Stimulated activated effector memory CD8-positive, alpha-beta T cell treated with anti-CD3 and anti-CD28 coated beads, Interleukin-12 subunit alpha, Interleukin-12 subunit beta, amount 100 ng/mL, for 72 hours (primary cell): ENCODE measurements around the gene IL10RA.
"Not testable (repeated sequence)": the region's sequence is repeated elsewhere in the genome, so short reads cannot be mapped to it uniquely, and the experiment has no call there.

Source experiments
- ATAC-seq: fragments of 150-1000 bp; cut with Tn5 transposase; 2 replicates; pipeline ENCODE4 v1.10.0; 2021
- DNase-seq, 2 donors: peaks; one replicate each; pipeline ENCODE4 v3.0.0; 2021 to 2022; ENCODE audit warnings: low spot score in 2 of 2
- H3K27ac Mint-ChIP-seq: one replicate; pipeline ENCODE4 v1.8.0; 2022; ENCODE audit warnings: mild to moderate bottlenecking, mixed read lengths
- H3K36me3 Mint-ChIP-seq: one replicate; pipeline ENCODE4 v1.8.0; 2022; ENCODE audit warnings: mild to moderate bottlenecking, mixed read lengths
- H3K4me1 Mint-ChIP-seq: one replicate; pipeline ENCODE4 v1.8.0; 2022; ENCODE audit warnings: mixed read lengths
- H3K4me3 Mint-ChIP-seq: one replicate; pipeline ENCODE4 v1.8.0; 2022; ENCODE audit warnings: mild to moderate bottlenecking, mixed read lengths
- H3K9me3 Mint-ChIP-seq: one replicate; pipeline ENCODE4 v1.8.0; 2022; ENCODE audit warnings: mixed read lengths

The IL10RA gene

DNA sequence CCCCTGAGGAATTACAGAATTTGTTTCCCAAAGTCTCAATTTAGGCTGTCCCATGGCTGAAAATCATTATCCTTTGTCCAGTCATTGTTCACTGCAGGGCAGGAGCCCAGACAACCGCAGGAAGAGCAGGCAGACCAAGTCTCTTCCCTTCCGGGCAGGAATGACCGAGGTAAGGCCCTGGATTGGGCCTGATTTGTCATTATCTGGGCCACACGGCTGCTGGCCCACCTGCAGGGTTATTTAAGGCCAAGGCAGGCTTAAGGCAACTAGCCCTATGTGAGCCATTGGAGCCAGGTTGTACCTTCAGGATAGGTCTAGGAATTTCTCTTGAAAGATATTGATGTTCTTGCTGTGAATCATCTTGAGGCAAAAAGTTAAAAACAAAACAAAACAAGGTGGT, 9.7 kb upstream of the IL10RA start:
- Mint-ChIP-seq H3K27ac (peak overlapping the region; percentile 43), H3K9me3 (no peaks in the 10 kb centered on the region), H3K4me1 (peaks cover 78% of the 10 kb centered on the region), H3K4me3 (no peak overlapping the region), H3K36me3 (peaks cover under 1% of the 10 kb centered on the region)
- no peak for ATAC-seq
- DNase-seq, result no peak

DNA sequence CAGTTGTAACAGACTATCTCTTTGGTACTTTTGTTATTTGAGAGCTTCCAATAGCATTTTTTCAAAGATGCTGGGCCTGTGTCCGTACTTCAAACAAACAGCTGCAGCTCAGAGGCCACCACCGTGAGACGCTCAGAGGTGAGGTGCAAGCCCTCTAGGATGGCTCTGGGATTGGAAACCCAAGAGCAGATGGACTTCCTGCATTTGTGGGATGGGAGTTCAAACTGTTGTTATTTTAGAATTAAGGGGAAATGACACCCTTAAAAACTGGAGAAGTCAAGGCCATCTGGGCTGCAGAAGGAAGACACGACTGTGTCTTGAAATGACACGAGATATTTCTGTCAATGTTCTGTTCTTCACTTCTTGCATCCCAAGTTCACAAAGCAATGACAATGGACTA, 9.2 kb upstream of the IL10RA start:
- DNase-seq (no peak), ATAC-seq (no peak)
- H3K36me3 Mint-ChIP-seq, result peaks cover 5% of the 10 kb centered on the region
- no peaks in the 10 kb centered on the region for H3K9me3 Mint-ChIP-seq
- H3K27ac Mint-ChIP-seq, result peak overlapping the region; percentile 43
- H3K4me1 Mint-ChIP-seq, result peaks cover 78% of the 10 kb centered on the region
- H3K4me3 Mint-ChIP-seq, result no peak overlapping the region

DNA sequence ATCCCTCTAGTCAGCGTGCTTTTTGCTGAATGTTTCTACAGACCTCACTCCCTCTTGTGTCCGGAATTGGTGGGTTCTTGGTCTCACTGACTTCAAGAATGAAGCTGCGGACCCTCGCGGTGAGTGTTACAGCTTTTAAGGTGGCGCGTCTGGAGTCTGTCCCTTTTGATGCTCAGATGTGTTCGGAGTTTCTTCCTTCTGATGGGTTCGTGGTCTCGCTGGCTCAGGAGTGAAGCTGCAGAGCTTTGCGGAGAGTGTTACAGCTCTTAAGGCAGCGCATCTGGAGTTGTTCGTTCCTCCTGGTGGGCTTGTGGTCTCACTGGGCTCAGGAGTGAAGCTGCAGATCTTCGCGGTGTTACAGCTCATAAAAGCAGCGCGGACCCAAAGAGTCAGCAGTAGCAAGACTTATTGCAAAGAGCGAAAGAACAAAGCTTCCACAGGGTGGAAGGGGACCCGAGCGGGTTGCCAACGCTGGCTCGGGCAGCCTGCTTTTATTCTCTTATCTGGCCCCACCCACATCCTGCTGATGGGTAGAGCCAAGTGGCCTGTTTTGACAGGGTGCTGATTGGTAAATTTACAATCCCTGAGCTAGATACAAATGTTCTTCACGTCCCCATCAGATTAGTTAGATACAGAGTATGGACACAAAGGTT, 8.5 kb upstream of the IL10RA start:
- not testable (repeated sequence) for H3K4me3 Mint-ChIP-seq, ATAC-seq, H3K9me3 Mint-ChIP-seq, H3K36me3 Mint-ChIP-seq, DNase-seq
- peak overlapping the region; percentile 14 for H3K27ac Mint-ChIP-seq
- peaks cover 74% of the 10 kb centered on the region for H3K4me1 Mint-ChIP-seq

DNA sequence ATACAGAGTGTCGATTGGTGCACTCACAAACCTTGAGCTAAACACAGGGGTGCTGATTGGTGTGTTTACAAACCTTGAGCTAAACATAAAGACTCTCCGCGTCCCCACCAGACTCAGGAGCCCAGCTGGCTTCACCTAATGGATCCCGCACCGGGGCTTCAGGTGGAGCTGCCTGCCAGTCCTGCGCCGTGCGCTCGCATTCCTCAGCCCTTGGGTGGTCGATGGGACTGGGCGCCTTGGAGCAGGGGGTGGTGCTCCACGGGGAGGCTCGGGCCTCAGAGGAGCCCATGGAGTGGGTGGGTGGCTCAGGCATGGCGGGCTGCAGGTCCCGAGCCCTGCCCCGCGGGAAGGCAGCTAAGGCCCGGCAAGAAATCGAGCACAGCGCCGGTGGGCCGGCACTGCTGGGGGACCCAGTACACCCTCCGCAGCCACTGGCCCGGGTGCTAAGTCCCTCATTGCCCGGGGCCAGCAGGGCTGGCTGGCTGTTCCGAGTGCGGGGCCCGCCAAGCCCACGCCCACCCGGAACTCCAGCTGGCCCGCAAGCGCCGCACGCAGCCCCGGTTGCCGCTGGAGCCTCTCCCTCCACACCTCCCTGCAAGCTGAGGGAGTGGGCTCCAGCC, 7.8 kb upstream of the IL10RA start:
- peaks cover 74% of the 10 kb centered on the region for H3K4me1 Mint-ChIP-seq
- H3K36me3 Mint-ChIP-seq, H3K4me3 Mint-ChIP-seq, H3K9me3 Mint-ChIP-seq, DNase-seq, ATAC-seq: not testable (repeated sequence)
- H3K27ac Mint-ChIP-seq, result peak overlapping the region; percentile 85

DNA sequence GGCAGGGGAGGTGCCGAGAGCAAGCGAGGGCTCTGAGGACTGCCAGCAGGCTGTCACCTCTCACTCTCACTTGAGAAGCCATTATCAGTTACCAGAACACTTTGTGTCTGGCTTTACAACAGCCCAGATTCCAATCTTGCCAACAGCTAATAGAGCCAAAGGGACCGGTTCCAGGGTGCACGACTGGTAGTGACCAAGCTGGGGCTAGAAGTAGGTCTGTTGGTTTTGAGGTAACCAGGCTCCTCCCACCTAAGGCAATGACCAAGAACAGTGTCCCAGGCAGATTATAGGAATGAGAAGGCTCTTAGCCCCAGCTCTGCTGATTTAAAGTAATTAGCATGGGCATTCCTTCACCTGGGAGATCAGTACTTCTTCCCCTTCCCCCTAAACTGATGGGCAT, 7.2 kb upstream of the IL10RA start:
- peaks cover 5% of the 10 kb centered on the region for H3K36me3 Mint-ChIP-seq
- peak overlapping the region; percentile 85 for H3K27ac Mint-ChIP-seq
- peaks cover 76% of the 10 kb centered on the region for H3K4me1 Mint-ChIP-seq
- DNase-seq (peak in 1 of 2 donors; percentile 47), ATAC-seq (no peak)
- peak overlapping the region; percentile 49 for H3K4me3 Mint-ChIP-seq
- no peaks in the 10 kb centered on the region for H3K9me3 Mint-ChIP-seq

DNA sequence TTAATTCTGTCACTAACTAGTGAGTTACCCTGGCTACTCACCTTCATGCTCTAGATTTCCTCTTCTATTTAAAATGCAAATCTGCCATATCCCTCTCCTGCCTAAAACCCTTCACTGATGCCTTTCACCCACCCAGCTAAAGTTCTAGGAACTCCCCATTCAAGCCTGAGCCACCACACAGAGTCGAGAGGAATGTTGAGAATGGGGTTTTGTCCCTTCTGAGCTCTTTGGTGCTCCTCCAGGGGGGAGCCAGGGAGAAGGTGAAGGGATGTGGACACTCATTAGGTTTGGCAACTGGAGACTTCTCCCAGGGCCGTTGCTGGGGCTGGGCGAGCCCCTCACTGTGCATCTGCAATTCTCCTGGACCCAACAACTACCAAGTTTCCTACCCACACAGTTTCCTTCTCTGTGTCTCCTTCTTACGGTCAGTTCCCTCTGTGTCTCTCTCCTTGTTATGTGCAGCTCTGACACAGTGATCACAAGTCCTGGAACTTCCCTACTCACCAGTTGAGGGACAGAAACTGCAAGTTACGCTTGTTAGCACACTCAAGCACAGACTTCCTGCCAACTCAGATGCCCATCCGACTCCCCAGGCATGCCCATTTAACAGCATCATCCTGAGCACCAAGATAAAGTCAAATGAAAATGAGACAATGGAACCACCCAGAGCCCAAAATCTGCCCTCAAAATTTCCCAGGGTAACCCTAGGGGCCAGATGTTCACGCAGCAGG, 6.5 kb upstream of the IL10RA start:
- Mint-ChIP-seq H3K9me3 (no peaks in the 10 kb centered on the region), H3K4me1 (peaks cover 76% of the 10 kb centered on the region), H3K27ac (peak overlapping the region; percentile 85), H3K4me3 (peak overlapping the region; percentile 49), H3K36me3 (peaks cover 8% of the 10 kb centered on the region)
- ATAC-seq (peak; percentile 68), DNase-seq (peak in 1 of 2 donors; percentile 56)

DNA sequence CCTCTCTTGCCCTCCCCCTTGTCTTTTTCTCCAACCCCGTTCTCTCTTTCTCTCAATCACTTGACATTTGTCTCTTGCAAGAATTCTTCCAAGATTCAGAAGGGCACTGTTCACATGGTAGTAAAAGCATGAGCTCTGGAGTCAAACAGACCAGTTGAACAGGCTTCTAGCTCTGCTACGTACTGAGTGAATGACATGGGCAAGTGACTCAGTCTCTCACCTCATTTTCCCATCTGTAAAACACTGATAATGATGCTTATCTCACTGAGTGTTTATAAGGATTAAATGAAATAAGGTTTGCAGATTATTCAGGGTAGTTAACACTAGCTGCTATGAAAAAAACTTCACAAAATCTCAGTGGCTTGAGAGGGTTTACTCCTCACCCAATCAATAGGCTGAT, 5.9 kb upstream of the IL10RA start:
- ATAC-seq (peak; percentile 48), DNase-seq (no peak)
- Mint-ChIP-seq H3K36me3 (peaks cover 12% of the 10 kb centered on the region), H3K27ac (peak overlapping the region; percentile 85), H3K4me1 (peaks cover 78% of the 10 kb centered on the region), H3K9me3 (no peaks in the 10 kb centered on the region), H3K4me3 (peak overlapping the region; percentile 49)

DNA sequence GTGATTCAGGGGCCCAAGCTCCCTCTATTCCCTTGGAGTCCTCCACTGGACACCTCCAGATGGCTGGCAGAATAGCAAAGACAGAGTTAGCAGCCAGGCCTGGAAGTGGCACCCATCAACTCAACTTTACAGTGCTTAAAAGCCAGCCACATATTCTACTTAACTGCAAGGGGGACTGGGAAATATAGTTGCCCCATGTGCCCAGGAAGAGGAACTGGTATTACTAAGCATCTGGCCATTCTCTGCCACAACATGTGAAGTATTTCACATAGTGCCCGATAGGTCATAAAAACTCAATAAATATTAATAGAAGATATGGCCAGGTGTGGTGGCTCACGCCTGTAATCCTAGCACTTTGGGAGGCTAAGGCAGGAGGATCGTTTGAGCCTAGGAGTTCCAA, 5.5 kb upstream of the IL10RA start:
- H3K36me3 Mint-ChIP-seq, result peaks cover 13% of the 10 kb centered on the region
- H3K4me3 Mint-ChIP-seq, result no peak overlapping the region
- H3K27ac Mint-ChIP-seq, result no peak overlapping the region
- H3K9me3 Mint-ChIP-seq, result no peaks in the 10 kb centered on the region
- DNase-seq (no peak), ATAC-seq (no peak)
- H3K4me1 Mint-ChIP-seq, result peaks cover 76% of the 10 kb centered on the region

DNA sequence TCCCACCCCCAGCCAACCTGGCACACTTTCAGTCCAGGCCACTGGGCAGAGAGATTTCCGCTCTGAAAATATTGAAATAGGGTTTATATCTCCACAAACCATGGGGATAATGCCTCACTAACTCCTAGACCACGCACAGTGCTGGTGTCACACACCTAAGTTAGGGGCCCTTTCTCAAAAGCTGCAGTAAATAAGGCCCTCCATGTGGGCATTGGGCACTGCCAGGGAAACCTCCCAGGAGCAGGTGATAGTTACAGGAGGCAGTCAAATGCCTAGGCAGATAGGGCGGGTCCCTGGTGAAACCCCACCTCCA, 3.1 kb upstream of the IL10RA start:
- H3K36me3 Mint-ChIP-seq, result peaks cover 37% of the 10 kb centered on the region
- H3K27ac Mint-ChIP-seq, result no peak overlapping the region
- peaks cover 75% of the 10 kb centered on the region for H3K4me1 Mint-ChIP-seq
- no peaks in the 10 kb centered on the region for H3K9me3 Mint-ChIP-seq
- H3K4me3 Mint-ChIP-seq, result no peak overlapping the region
- no peak for ATAC-seq
- no peak for DNase-seq

DNA sequence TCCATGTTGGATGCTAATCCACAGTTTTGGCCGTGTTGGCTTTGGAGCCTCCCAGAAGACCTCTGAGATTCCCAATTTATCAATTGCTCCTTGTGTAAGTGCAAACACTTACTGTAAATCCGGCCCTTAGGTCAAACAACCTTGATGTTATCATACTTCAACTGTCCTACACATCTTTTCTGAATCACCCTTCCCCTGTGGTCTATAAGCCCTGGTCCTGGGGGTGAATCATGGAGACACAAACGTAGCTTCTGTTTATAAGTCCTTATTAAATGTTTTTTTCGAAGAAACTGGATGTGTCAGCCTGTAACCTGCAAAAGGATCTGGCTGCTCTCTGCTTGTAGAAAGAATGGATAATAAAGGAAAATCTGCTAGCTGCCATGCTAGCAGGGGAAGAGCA, 1.7 kb upstream of the IL10RA start:
- peak overlapping the region; percentile 97 for H3K4me3 Mint-ChIP-seq
- DNase-seq, result no peak
- peaks cover 82% of the 10 kb centered on the region for H3K4me1 Mint-ChIP-seq
- H3K36me3 Mint-ChIP-seq, result peaks cover 51% of the 10 kb centered on the region
- H3K27ac Mint-ChIP-seq, result peak overlapping the region; percentile 98
- no peaks in the 10 kb centered on the region for H3K9me3 Mint-ChIP-seq
- ATAC-seq, result peak; percentile 48

DNA sequence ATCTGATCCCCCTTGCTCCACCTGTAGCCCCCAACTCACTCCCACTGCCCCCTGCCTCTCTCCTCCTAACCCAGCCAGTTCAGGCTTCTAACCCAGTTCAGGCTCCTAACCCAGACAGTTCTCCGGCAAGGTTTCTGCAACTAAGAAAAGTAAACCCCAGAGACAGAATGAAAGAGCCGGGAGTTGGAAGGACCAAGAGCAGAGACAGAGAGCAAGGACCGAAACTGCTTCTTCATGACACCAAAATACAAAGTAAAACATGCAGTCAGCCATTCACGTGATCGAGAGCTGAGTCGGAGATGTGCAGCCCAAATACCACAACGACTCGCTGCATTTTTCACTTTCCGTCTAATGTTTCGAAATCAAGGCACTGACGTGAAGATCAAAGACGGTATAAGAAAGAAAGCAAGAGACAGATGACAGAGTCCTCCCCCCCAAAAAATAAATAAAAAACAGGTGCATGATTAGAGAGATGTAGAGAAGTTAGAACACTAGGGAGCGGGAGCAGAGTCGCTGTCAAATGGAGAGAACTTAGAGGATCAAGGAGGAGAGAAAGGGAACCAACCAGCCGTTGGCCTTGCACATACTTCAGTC, 884 bp downstream of the IL10RA start:
- H3K4me1 Mint-ChIP-seq, result peaks cover 79% of the 10 kb centered on the region
- peak overlapping the region; percentile 98 for H3K27ac Mint-ChIP-seq
- peak in 1 of 2 donors; percentile 79 for DNase-seq
- H3K4me3 Mint-ChIP-seq, result peak overlapping the region; percentile 97
- peak; percentile 71 for ATAC-seq
- no peaks in the 10 kb centered on the region for H3K9me3 Mint-ChIP-seq
- peaks cover 72% of the 10 kb centered on the region for H3K36me3 Mint-ChIP-seq

DNA sequence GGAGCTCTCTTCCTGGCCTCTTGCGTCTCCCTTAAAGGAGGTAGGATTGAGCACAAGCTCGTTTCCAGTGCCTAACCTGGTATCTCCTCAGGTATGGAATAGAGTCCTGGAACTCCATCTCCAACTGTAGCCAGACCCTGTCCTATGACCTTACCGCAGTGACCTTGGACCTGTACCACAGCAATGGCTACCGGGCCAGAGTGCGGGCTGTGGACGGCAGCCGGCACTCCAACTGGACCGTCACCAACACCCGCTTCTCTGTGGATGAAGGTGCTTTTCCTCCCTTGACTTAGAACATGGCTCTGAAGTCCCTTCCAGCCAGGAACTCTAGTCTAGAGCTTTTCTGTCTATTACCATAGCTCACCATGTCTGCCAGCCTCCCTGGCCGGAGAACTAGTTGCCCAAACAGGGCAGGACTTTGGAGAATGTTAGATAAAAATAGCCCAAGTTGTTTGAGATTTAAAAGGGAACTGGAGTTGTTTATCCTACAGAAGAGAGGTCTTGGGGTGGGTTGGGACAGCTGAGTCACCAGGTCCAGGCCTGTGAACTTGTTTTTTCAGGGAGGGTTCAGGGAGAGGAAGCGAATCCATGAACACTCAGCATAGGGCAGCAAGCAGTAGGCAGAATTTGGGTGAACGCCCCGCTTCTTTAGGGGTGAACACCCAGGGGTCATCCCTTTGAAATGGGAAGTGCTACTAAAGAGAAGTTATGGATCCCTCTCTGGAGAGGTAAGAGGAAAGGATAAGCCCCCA, 3.3 kb downstream of the IL10RA start:
- H3K9me3 Mint-ChIP-seq, result no peaks in the 10 kb centered on the region
- peaks cover 95% of the 10 kb centered on the region for H3K36me3 Mint-ChIP-seq
- peaks cover 82% of the 10 kb centered on the region for H3K4me1 Mint-ChIP-seq
- H3K27ac Mint-ChIP-seq, result peak overlapping the region; percentile 98
- ATAC-seq (no peak), DNase-seq (no peak)
- peak overlapping the region; percentile 97 for H3K4me3 Mint-ChIP-seq

DNA sequence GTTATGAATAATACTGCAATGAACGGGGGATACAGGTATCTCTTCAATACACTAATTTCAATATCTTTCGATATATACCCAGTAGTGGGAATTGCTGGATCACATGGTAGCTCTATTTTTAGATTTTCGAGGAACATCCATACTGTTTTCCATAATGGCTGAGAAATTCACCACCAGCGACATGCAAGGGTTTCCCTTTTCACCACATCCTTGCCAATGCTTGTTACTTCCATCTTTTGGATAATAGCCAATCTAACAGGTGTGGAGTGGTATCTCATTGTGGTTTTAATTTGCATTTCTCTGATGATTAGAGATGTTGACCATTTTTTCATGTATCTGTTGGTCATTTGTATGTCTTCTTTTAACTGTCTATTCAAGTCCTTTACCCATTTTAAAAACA, 5.9 kb downstream of the IL10RA start:
- no peak for DNase-seq
- Mint-ChIP-seq H3K27ac (no peak overlapping the region), H3K9me3 (no peaks in the 10 kb centered on the region), H3K36me3 (peaks cover 100% of the 10 kb centered on the region), H3K4me3 (peak overlapping the region; percentile 97), H3K4me1 (peaks cover 85% of the 10 kb centered on the region)
- ATAC-seq, result no peak

DNA sequence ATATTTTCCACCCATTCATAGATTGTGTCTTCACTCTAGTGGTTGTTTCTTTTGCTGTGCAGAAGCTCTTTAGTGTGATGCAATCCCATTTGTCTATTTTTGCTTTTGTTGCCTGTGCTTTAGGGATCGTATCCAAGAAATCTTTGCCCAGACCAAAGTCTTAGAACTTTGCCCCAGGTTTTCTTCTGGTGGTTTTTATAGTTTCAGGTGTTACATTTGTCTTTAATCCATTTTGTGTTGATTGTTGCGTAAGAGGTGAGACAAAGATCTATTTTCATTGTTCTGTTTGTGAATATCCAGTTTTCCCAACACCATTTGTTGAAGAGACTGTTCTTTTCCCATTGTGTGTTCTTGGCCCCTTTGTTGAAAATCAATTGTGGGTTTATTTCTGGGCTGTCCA, 6.4 kb downstream of the IL10RA start:
- ATAC-seq (no peak), DNase-seq (no peak)
- H3K9me3 Mint-ChIP-seq, result peaks cover 5% of the 10 kb centered on the region
- H3K27ac Mint-ChIP-seq, result no peak overlapping the region
- peak overlapping the region; percentile 97 for H3K4me3 Mint-ChIP-seq
- H3K4me1 Mint-ChIP-seq, result peaks cover 85% of the 10 kb centered on the region
- peaks cover 100% of the 10 kb centered on the region for H3K36me3 Mint-ChIP-seq
